ENCODE measurements around the gene CDH23. TPM values are rescaled to one million over a fixed set of nuclear protein-coding genes. Genes with fewer than 3 reads are reported as not detected.
A peak's percentile ranks its signal among the peaks of the same experiment; 100 is the strongest.

The CDH23 gene
- polyA plus RNA-seq, 1 donor from 2014 or later: not detected

DNA sequence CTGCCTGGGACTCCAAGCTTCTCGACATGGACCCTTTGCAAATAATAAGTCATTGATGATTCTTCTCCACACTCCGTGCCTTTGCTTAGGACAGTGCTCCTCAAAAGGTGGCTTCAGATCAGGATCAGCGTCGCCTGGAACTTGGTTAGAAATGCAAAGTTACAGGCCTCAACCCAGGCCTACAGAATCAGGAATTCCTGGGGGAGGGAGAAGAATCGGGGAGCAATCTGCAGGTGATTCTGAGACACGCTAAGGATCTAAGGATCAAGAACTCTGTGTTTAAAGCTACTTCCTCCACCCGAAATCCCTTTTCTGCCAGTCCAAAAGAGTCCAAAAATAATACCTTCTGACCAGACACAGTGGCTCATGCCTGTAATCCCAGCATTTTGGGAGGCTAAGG lies 244.7 kb downstream of the CDH23 start:
- peaks cover 6 to 10% (median 10%) of the 10 kb centered on the region in 3 donors for H3K4me1 Mint-ChIP-seq
- H3K36me3 Mint-ChIP-seq: no peaks in the 10 kb centered on the region
- H3K27ac Mint-ChIP-seq: no peak overlapping the region
- H3K4me3 Mint-ChIP-seq: no peak overlapping the region
- H3K9me3 Mint-ChIP-seq: no peaks in the 10 kb centered on the region
- no peaks in the 10 kb centered on the region for H3K27me3 Mint-ChIP-seq

DNA sequence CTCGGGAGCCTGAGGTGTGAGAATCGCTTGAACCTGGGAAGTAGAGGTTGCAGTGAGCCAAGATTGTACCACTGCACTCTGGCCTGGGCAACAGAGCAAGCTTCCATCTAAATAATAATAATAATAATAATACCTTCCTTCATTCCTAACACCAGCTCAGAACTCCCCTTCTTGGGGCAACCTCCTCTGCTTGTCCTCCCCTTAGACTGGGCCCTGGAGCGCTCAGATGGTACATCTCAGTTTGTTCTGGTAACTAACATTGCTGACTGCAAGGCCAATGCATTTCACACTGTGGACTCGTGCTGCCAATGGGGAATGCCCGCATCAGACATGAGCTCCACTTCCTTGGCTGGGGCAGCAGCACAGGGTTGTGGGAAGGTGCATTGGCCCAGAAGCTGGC lies 245.3 kb downstream of the CDH23 start:
- Mint-ChIP-seq H3K9me3 (no peaks in the 10 kb centered on the region), H3K27me3 (no peaks in the 10 kb centered on the region), H3K4me1 (peaks cover 6 to 10% (median 10%) of the 10 kb centered on the region in 3 donors), H3K4me3 (no peak overlapping the region), H3K27ac (no peak overlapping the region), H3K36me3 (no peaks in the 10 kb centered on the region)

DNA sequence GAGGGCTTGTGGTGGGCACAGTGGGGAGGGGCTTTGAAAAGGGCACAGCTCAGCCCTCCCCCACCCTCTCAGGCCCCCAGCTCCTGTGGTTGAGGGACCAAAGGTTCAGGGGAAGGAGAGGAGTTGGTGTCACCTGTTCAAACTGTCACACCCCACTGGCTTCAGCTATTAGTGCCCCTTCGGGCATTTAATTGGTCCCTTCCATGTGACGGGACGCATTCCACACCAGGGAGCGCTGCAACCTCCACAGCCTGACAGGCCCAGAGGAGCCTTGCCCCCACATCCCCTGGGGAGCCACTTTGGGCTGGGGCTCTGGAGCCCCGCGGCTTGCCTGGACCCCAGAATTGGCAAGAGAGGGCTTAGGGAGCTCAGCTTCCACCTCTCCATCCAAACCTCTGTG lies 247.2 kb downstream of the CDH23 start:
- no peak overlapping the region for H3K27ac Mint-ChIP-seq

GRCh38 chr10:71644307-71645180 lies 247.8 kb downstream of the CDH23 start:
- H3K9me3 Mint-ChIP-seq: no peaks in the 10 kb centered on the region
- H3K4me1 Mint-ChIP-seq: peaks cover 10 to 11% (median 10%) of the 10 kb centered on the region in 3 donors
- H3K27ac Mint-ChIP-seq: no peak overlapping the region
- H3K36me3 Mint-ChIP-seq: no peaks in the 10 kb centered on the region
- no peak overlapping the region for H3K4me3 Mint-ChIP-seq
- H3K27me3 Mint-ChIP-seq: no peaks in the 10 kb centered on the region

More for the DNA sequence above, 247.2 kb downstream of the CDH23 start:
- no peaks in the 10 kb centered on the region for H3K27me3 Mint-ChIP-seq
- H3K36me3 Mint-ChIP-seq: no peaks in the 10 kb centered on the region
- peaks cover 3 to 6% (median 5%) of the 10 kb centered on the region in 3 donors for H3K4me1 Mint-ChIP-seq
- no peaks in the 10 kb centered on the region for H3K9me3 Mint-ChIP-seq
- no peak overlapping the region for H3K4me3 Mint-ChIP-seq

GRCh38 chr10:71645185-71645584 lies 248.5 kb downstream of the CDH23 start:
- Mint-ChIP-seq H3K27me3 (peaks cover 1% of the 10 kb centered on the region), H3K4me3 (no peak overlapping the region), H3K27ac (no peak overlapping the region), H3K4me1 (peaks cover 10 to 14% (median 13%) of the 10 kb centered on the region in 3 donors), H3K9me3 (no peaks in the 10 kb centered on the region), H3K36me3 (no peaks in the 10 kb centered on the region)

GRCh38 chr10:71646037-71646436 lies 249.3 kb downstream of the CDH23 start:
- Mint-ChIP-seq H3K27ac (no peak overlapping the region), H3K36me3 (no peaks in the 10 kb centered on the region), H3K27me3 (peaks cover 1% of the 10 kb centered on the region), H3K9me3 (no peaks in the 10 kb centered on the region), H3K4me3 (no peak overlapping the region), H3K4me1 (peaks cover 12 to 17% (median 15%) of the 10 kb centered on the region in 3 donors)

- Mint-ChIP-seq H3K27ac (no peak overlapping the region), H3K4me1 (peaks cover 13 to 17% (median 17%) of the 10 kb centered on the region in 3 donors), H3K4me3 (peak overlapping the region in 1 of 4 donors; percentile 28), H3K27me3 (peaks cover 1% of the 10 kb centered on the region), H3K9me3 (no peaks in the 10 kb centered on the region), H3K36me3 (no peaks in the 10 kb centered on the region)
These were observed 250.0 kb downstream of the CDH23 start for GRCh38 chr10:71646592-71647292.

- H3K27me3 Mint-ChIP-seq: peaks cover 1% of the 10 kb centered on the region
- H3K9me3 Mint-ChIP-seq: no peaks in the 10 kb centered on the region
- H3K4me1 Mint-ChIP-seq: peaks cover 13 to 17% (median 17%) of the 10 kb centered on the region in 3 donors
- peak overlapping the region in 1 of 4 donors; percentile 67 for H3K4me3 Mint-ChIP-seq
- H3K27ac Mint-ChIP-seq: no peak overlapping the region
- H3K36me3 Mint-ChIP-seq: no peaks in the 10 kb centered on the region
These were observed 251.0 kb downstream of the CDH23 start for GRCh38 chr10:71647526-71648253.

- H3K4me1 Mint-ChIP-seq: peaks cover 13 to 17% (median 17%) of the 10 kb centered on the region in 3 donors
- peaks cover 1% of the 10 kb centered on the region for H3K27me3 Mint-ChIP-seq
- H3K27ac Mint-ChIP-seq: no peak overlapping the region
- H3K9me3 Mint-ChIP-seq: no peaks in the 10 kb centered on the region
- peak overlapping the region in 2 of 4 donors; percentile 52 to 67 for H3K4me3 Mint-ChIP-seq
- no peaks in the 10 kb centered on the region for H3K36me3 Mint-ChIP-seq
These were observed 251.7 kb downstream of the CDH23 start for GRCh38 chr10:71648254-71648932.

DNA sequence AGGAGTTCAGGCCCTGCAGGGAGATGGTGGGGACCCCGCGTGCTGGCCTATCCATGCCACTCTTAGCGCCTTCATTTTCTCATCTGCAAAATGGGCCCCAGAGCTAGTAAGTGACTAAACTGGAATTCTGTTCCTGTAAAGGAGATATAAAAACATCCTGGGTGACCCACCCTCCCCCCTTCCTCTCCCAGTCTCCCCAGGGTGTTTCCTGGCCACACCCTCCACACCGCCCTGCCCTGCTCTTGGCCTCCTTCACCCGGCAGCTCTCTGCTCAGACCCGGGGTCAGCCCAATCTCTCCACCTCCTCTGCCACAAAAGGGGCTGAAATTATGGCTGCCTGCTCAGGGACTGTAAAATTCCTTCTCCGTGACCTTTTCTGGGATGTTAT lies 252.2 kb downstream of the CDH23 start:
- peaks cover 13 to 17% (median 14%) of the 10 kb centered on the region in 3 donors for H3K4me1 Mint-ChIP-seq
- no peaks in the 10 kb centered on the region for H3K9me3 Mint-ChIP-seq
- peak overlapping the region in 1 of 4 donors; percentile 72 for H3K4me3 Mint-ChIP-seq
- H3K36me3 Mint-ChIP-seq: no peaks in the 10 kb centered on the region
- H3K27ac Mint-ChIP-seq: no peak overlapping the region
- H3K27me3 Mint-ChIP-seq: peaks cover 1% of the 10 kb centered on the region

DNA sequence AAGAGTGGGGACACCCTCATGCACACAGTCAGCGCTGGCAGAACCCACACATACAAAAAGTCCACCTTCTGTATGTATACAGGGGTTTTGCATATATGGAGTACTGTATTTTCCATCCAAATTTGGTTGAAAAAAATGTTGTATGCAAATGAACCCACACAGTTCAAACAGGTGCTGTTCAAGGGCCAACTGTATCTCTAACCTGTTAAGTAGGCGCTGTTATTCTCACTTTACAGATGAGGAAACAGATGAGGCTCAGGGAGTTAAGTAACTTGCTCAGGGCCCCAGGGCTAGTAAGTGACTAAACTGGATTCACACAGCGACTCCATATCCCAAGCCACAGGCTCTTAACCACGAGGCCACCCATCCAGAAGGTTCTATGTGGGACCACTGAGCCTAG lies 252.9 kb downstream of the CDH23 start:
- Mint-ChIP-seq H3K36me3 (no peaks in the 10 kb centered on the region), H3K4me3 (peak overlapping the region in 1 of 4 donors; percentile 45)

DNA sequence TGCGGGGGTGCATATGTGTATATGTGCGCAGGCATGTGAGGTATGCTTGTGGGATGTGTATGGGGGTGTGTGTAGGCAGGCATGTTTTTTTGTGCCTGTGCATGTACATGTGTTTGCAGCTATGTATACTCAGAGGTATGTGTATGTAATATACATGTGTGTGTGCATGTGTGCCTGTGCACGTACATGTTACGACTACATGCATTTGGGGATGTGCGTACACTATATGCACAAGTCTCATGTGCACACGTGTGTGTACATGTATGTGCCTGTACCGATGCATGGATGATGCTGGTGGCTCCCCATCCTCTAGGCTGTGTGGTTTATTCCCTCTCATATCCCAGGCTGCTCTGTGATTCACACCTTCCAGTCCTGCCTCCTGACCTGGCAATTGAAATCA lies 253.7 kb downstream of the CDH23 start:
- peaks cover 13 to 15% (median 14%) of the 10 kb centered on the region in 3 donors for H3K4me1 Mint-ChIP-seq
- peaks cover 1% of the 10 kb centered on the region for H3K27me3 Mint-ChIP-seq
- H3K36me3 Mint-ChIP-seq: no peaks in the 10 kb centered on the region
- peak overlapping the region in 2 of 4 donors; percentile 7 to 20 for H3K4me3 Mint-ChIP-seq
- H3K27ac Mint-ChIP-seq: no peak overlapping the region
- no peaks in the 10 kb centered on the region for H3K9me3 Mint-ChIP-seq

More for the DNA sequence above, 252.9 kb downstream of the CDH23 start:
- Mint-ChIP-seq H3K27ac (no peak overlapping the region), H3K27me3 (peaks cover 1% of the 10 kb centered on the region), H3K4me1 (peaks cover 13 to 17% (median 14%) of the 10 kb centered on the region in 3 donors), H3K9me3 (no peaks in the 10 kb centered on the region)

DNA sequence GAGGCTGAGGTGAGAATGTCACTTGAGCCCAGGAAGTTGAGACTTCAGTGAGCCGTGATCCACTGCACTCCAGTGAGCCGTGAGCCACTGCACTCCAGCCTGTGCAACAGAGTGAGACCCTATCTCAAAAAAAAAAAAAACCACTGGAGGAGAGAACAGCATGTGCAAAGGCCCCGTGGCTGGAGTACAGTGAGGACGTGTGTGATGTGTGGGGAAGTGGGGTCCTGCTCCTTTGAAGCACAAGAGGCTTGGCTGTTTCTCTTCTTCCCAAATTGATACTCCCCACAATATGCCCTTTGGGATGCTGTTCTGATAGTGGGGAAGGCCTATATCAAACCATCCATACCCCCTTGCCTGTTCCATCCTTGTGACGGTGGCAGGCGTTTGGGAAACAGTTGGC lies 254.7 kb downstream of the CDH23 start:
- H3K4me3 Mint-ChIP-seq: no peak overlapping the region
- H3K4me1 Mint-ChIP-seq: peaks cover 13 to 15% (median 14%) of the 10 kb centered on the region in 3 donors
- H3K9me3 Mint-ChIP-seq: no peaks in the 10 kb centered on the region
- no peaks in the 10 kb centered on the region for H3K36me3 Mint-ChIP-seq
- peaks cover 1% of the 10 kb centered on the region for H3K27me3 Mint-ChIP-seq
- no peak overlapping the region for H3K27ac Mint-ChIP-seq

DNA sequence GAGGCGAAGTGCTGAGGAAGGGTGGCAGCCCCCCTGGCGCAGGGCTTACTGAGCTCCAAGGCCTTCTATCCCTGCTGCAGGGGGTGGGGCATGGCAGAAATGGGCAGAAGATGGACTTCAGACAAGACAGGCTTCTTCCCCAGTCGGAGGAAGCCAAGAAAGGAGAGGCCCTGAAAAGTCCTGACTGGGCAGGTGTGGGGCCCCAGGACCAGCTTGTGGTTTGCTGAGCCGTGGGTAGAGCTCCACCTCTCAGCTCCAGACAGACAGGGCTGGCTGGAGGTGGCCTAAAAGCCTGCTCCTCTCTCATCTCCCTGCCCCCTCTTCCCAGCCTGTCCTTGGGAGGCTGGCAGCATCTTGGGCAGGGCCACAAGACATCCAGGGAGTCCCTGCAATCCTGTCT lies 255.2 kb downstream of the CDH23 start:
- H3K4me1 Mint-ChIP-seq: peaks cover 13 to 15% (median 14%) of the 10 kb centered on the region in 3 donors
- no peaks in the 10 kb centered on the region for H3K36me3 Mint-ChIP-seq
- no peak overlapping the region for H3K27ac Mint-ChIP-seq
- no peak overlapping the region for H3K4me3 Mint-ChIP-seq
- peaks cover 1% of the 10 kb centered on the region for H3K27me3 Mint-ChIP-seq
- H3K9me3 Mint-ChIP-seq: no peaks in the 10 kb centered on the region
